Neural crest cell (in vitro differentiated cells): ENCODE results near the gene PLPP4. TPM values are rescaled to one million over a fixed set of nuclear protein-coding genes. Genes with fewer than 3 reads are reported as not detected.

Experiments used
- DNase-seq: peaks from one replicate; pipeline ENCODE4 v3.0.0; 2021; ENCODE audit warnings: low read depth, mixed read lengths, low spot score
- H3K27ac Mint-ChIP-seq: one replicate; pipeline ENCODE4 v1.8.0; 2021; ENCODE audit warnings: mild to moderate bottlenecking, mixed read lengths; ENCODE audit not compliant: unreplicated experiment
- H3K27me3 Mint-ChIP-seq: 2 replicates; pipeline ENCODE4 v1.8.0; 2021; ENCODE audit warnings: low read depth, mild to moderate bottlenecking, mixed read lengths
- H3K36me3 Mint-ChIP-seq: 2 replicates; pipeline ENCODE4 v1.8.0; 2021; ENCODE audit warnings: low read depth, mild to moderate bottlenecking, mixed read lengths
- H3K4me1 Mint-ChIP-seq: 2 replicates; pipeline ENCODE4 v1.8.0; 2021; ENCODE audit warnings: mixed read lengths
- H3K4me3 Mint-ChIP-seq: one replicate; pipeline ENCODE4 v1.8.0; 2021; ENCODE audit warnings: mild to moderate bottlenecking, mixed read lengths
- H3K9me3 Mint-ChIP-seq: 2 replicates; pipeline ENCODE4 v1.8.0; 2021; ENCODE audit warnings: mixed read lengths
- total RNA-seq: library from RNA; stranded (reverse); gene quantifications from 2 replicates; pipeline ENCODE4 v1.2.1, GENCODE V29; 2021
- TF ChIP-seq, protein P1 (sequence below): fragments of 200-600 bp; sonication (generic); conservative IDR thresholded peaks from 2 replicates; pipeline ENCODE4 v1.5.0; 2021; ENCODE audit warnings: antibody characterized with exemption, mild to moderate bottlenecking

Gene PLPP4
- total RNA-seq, 1 donor from 2014 or later, result not detected

DNA sequence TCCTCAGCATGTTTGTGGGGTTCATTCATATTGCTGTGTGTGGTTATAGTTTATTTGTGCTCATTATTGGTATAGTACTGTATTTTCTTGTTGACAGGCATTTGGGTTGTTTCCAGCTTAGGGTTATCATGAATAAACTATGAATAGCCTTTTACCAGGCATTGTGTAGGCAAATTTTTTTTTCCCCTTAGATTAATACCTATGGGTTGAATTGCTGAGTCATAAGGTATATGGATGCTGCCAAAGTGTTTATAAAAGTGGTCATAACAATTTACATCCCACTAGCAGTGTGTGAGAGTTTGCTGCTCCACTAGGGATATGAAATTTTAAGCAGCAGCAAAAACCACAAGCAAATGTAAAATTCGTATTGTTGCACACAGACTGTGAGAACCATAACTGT, 175.0 kb downstream of the PLPP4 start:
- H3K27me3 Mint-ChIP-seq, result peaks cover 24% of the 10 kb centered on the region
- no peak overlapping the region for H3K27ac Mint-ChIP-seq
- no peaks in the 10 kb centered on the region for H3K4me1 Mint-ChIP-seq
- no peaks in the 10 kb centered on the region for H3K36me3 Mint-ChIP-seq
- H3K9me3 Mint-ChIP-seq, result no peaks in the 10 kb centered on the region
- DNase-seq, result no peak
- H3K4me3 Mint-ChIP-seq, result no peak overlapping the region
- TF ChIP-seq, protein P1, sequence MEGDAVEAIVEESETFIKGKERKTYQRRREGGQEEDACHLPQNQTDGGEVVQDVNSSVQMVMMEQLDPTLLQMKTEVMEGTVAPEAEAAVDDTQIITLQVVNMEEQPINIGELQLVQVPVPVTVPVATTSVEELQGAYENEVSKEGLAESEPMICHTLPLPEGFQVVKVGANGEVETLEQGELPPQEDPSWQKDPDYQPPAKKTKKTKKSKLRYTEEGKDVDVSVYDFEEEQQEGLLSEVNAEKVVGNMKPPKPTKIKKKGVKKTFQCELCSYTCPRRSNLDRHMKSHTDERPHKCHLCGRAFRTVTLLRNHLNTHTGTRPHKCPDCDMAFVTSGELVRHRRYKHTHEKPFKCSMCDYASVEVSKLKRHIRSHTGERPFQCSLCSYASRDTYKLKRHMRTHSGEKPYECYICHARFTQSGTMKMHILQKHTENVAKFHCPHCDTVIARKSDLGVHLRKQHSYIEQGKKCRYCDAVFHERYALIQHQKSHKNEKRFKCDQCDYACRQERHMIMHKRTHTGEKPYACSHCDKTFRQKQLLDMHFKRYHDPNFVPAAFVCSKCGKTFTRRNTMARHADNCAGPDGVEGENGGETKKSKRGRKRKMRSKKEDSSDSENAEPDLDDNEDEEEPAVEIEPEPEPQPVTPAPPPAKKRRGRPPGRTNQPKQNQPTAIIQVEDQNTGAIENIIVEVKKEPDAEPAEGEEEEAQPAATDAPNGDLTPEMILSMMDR, result no peak

GRCh38 chr10:120632942-120633341, 175.9 kb downstream of the PLPP4 start:
- no peaks in the 10 kb centered on the region for H3K9me3 Mint-ChIP-seq

DNA sequence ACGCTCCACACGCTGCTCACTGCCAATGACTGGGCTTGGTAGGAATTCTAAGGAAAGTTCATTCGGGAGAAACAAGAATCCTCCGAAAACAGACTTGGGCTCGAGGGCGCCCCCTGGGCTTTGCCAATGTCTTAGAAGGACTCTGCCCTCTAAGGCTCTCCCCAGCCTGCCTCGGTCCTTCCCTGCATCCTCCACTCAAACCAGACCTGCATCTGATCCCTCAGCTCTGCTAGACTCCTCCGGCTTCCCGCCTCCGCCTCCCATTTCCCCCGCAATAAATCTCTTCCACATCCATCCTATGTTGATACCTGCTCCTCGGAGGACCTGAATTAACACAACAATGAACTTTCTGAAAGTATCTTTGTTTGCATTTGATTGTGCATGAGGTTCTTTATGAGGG, 177.6 kb downstream of the PLPP4 start:
- Mint-ChIP-seq H3K4me1 (no peaks in the 10 kb centered on the region), H3K36me3 (no peaks in the 10 kb centered on the region), H3K27me3 (peaks cover 21% of the 10 kb centered on the region), H3K27ac (no peak overlapping the region), H3K9me3 (no peaks in the 10 kb centered on the region), H3K4me3 (no peak overlapping the region)
- peak; percentile 19 for DNase-seq
- TF ChIP-seq, protein P1, result no peak

More at GRCh38 chr10:120632942-120633341, 175.9 kb downstream of the PLPP4 start:
- Mint-ChIP-seq H3K27ac (no peak overlapping the region), H3K4me1 (no peaks in the 10 kb centered on the region), H3K27me3 (peaks cover 21% of the 10 kb centered on the region), H3K36me3 (no peaks in the 10 kb centered on the region), H3K4me3 (no peak overlapping the region)
- TF ChIP-seq, protein P1, result no peak
- no peak for DNase-seq
